Activated CD8-positive, alpha-beta memory T cell treated with anti-CD3 and anti-CD28 coated beads, Interleukin-2, amount 50 U/mL, for 48 hours (primary cell): ENCODE measurements around the gene FTSJ3.

Experiments
- DNase-seq: peaks from one replicate; pipeline ENCODE4 v3.0.0-alpha.2; 2020

Gene FTSJ3

GRCh38 chr17:63842540-63843386 lies 15.3 kb upstream of the FTSJ3 start, which contains the start of gene SMARCD2:
SMARCD2 (minus strand) TSS chr17:63842685; CDS start chr17:63842674, 11 bp downstream.
- DNase-seq = peak; percentile 98

GRCh38 chr17:63842173-63842539 lies 14.7 kb upstream of the FTSJ3 start:
- peak; percentile 75 for DNase-seq

- DNase-seq = peak; percentile 63
These were observed 14.1 kb upstream of the FTSJ3 start for GRCh38 chr17:63841350-63842172.

- no peak for DNase-seq
These were observed 13.3 kb upstream of the FTSJ3 start for GRCh38 chr17:63840591-63841349.

DNA sequence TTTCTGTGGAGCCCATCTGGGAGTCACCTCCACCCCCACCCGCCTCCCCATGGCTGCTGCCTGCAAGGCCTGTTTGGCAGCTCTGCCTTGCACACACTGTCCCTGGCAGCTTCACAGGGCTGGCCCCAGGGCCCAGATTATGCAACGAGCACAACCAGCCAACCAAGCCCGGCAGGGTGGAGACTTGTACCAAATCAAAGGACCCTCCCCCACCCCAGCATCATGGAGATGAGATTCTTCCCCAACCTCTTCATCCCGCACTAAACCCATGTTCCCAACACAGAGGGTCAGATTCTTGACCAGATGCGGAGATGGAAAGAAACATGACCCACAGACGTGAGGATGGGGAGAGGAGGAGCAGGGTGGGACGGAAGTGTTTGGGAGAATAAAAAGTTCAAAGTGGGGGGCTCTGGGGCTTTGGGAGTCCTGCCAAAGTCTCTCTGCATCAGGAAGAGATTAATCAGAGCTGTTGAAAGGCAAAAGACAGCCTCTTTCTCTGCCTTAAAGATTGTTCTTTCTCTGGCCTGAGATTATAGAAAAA lies 11.2 kb upstream of the FTSJ3 start:
- DNase-seq = no peak

- DNase-seq = no peak
These were observed 10.6 kb upstream of the FTSJ3 start for GRCh38 chr17:63837962-63838600.

GRCh38 chr17:63837480-63837879 lies 10.0 kb upstream of the FTSJ3 start:
- DNase-seq = no peak

DNA sequence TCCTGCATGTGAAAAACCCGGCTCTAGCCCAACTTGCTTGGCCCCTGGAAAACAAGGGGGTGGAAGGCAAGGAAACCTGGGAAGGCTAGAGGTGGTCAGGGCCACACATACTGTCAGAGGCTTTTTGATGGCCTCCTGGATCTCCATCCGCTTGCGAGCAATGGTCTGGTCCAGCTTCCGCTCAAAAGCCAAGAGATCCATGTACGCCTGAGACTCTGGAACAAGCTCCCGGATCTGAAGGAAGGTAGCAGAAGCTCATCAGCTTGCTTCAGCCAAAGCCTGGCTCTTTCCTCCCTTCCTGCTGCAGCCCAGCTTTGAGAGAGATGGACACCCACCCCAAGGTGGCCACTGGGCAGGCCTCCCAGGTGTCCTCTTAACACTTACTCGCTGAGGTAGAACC lies 9.3 kb upstream of the FTSJ3 start:
- DNase-seq = no peak

DNA sequence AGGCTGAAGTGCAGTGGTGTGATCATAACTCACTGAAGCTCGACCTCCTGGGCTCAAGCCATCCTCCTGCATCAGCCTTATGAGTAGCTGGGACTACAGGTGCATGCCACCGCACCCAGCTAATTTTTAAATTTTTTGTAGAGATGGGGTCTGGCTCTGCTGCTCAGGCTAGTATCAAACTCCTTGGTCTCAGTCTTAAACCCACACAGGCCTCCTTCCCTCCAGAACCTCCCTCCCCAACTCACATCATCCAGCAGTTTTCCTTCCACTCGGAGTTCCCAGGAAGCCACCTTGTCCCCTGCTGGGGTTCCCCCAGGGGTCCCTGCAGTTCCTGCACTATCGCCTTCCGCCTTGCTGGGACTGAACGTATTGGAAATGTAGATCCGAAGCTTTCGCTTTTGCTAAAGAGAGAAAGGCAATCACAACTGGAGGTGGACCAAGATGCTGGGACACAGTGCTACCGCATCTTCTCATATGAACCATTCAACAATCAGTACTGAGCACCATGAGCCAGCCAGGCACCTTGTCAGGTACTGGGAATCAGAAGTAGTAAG lies 7.8 kb upstream of the FTSJ3 start:
- no peak for DNase-seq

GRCh38 chr17:63834431-63835166 lies 7.1 kb upstream of the FTSJ3 start:
- peak; percentile 66 for DNase-seq

DNA sequence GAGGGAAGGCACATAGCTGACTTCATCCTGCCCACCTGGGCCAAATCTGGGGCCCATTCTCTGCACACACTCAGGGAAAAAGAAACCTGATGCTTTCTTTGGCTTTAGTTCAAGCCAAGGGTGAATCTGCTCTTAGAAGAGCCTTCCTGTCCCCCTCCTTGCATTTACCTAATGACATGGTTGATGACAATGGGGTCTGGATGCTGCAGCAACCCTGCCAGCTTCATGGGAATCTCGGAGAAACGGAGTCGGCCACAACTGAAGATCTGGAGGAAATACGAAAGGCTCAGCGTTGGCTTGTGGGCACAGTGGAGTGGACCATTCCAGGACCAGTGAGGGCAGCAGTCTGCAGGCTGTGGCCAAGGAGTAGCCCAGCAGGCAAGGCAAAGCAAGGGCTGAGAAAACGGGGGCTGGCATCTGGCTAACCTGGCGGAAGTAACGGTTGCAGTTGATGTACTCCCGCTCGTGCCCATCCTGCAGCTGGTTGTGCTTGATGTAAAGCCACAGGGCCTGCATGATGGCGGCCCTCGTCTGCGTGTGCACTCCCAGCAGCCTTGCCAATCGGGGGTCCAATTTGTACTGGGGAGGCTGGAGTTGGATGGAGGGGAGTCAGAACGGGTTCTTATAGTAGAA lies 6.4 kb upstream of the FTSJ3 start:
- peak; percentile 54 for DNase-seq

- peak; percentile 51 for DNase-seq
These were observed 5.7 kb upstream of the FTSJ3 start for GRCh38 chr17:63833026-63833740.

DNA sequence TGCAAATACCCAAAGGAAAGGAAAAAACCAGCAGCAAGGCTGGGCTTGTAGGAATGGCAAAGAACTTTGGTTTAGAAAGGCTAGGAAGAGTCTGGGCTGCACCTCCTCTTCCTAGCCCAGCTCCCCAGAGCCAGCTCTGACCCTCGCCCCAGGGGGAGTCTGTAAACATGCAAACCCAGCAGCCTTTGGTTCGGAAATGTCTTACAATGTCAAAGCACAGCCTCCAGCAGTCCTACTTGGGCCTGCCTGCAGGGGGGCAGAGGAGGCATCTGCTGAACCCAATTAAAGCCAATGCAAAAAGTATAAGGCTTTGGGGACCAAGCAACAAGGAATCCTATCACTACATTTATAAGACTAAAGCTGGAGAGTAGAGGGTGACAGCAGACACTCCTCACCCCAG lies 5.0 kb upstream of the FTSJ3 start:
- no peak for DNase-seq

DNA sequence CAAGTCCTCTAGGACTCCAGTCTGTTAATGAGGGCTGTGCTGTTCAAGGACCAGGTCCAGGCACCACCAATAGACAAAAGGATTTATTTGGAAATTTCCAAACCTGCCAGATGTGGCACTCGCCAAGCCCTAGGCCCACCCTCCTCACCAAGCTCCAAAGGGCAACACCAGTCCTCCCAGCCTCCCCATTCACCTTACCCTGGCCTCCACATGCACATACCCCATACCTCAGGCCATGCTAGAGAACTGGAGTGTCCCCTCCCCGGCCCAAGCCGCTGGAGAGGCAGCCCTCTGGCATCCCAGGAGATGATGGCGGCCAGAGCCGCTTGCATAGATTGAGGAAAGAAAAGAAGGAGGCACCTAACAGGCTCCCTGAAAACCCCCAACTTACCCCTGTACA lies 4.6 kb upstream of the FTSJ3 start:
- no peak for DNase-seq

- peak; percentile 43 for DNase-seq
These were observed 4.0 kb upstream of the FTSJ3 start for GRCh38 chr17:63831505-63831904.

GRCh38 chr17:63830904-63831491 lies 3.5 kb upstream of the FTSJ3 start:
- peak; percentile 49 for DNase-seq

DNA sequence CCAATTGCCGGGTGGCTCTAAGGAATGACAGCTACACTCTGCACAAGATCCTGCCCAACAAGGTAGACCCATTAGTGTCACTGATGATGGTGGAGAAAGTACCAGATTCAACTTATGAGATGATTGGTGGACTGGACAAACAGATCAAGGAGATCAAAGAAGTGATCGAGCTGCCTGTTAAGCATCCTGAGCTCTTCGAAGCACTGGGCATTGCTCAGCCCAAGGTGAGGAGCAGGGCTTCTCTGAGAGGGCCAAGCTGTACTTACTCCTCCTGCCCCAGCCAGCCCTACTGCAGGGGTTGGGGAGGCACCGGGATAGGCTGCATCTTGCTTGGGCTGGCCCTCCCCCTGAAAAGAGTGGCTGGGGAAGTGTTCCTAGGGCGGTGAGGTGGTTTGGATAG lies 2.8 kb upstream of the FTSJ3 start:
- peak; percentile 47 for DNase-seq

DNA sequence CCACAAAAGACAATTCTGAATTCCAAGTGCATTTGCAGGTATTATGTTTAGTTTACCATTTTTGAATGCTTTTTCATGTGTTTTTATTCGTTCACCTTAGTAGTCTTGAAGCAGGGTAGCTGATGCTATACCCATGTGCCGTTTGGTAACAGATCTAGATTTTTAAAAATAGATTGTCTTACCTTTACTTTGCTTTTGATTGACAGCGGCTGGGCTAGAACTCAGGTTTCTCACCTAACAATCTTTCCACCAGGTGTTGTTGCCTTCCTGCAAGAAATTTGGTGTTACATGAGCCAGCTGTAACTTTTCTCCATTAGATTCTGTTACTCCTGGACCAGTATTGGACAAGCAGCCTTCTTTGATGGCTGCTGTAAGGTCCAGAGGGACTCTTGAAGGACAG lies 1.5 kb upstream of the FTSJ3 start:
- DNase-seq = no peak

GRCh38 chr17:63827801-63828221 lies 348 bp upstream of the FTSJ3 start:
- DNase-seq = no peak
